GM21447 (cell line): Measurements from ENCODE around the gene RPL36A.

Experiments used
- ATAC-seq: cut with Tn5 transposase; IDR thresholded peaks from one replicate; pipeline ENCODE4 v1.9.1; 2021; ENCODE audit not compliant: unreplicated experiment

Gene RPL36A

DNA sequence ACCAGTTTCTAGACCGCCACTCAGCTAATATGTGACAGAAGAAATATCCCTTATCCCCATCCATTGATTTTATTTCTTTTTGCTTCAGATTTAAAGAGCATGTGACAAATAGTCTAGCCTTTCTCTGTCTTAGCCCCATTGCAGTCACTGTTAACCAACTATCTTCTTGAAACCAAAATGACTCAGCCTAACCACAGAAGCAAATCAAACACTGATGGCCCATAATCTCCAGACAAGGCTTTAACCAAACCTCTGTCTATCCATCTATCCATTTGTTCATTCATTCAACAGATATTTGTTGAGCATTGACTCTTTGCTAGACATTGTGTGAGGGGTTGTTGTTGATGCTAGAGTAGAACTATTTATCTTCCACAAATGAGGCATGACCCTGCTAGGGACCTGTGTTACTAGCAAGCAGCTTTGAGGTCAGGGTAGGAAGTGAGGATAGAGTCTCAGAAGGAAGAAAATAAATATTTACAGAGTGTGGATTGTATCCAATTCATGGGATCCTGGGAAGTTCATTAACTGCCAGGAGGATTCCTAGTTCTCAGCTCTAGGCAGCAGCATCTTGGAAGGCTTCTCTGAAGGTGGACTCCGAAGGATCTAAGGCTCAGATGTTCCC is 39.8 kb downstream of the RPL36A start:
- peak; percentile 98 for ATAC-seq

- no peak for ATAC-seq
These were observed 51.3 kb downstream of the RPL36A start for GRCh38 chrX:101442085-101442484.
